DMS79 (cell line): ENCODE measurements around the gene SLAMF8.
A peak's percentile ranks its signal among the peaks of the same experiment; 100 is the strongest.

Experiments
- DNase-seq: peaks from one replicate; lab custom pipeline; 2025; lab: John Stamatoyannopoulos, UW

SLAMF8 gene

DNA sequence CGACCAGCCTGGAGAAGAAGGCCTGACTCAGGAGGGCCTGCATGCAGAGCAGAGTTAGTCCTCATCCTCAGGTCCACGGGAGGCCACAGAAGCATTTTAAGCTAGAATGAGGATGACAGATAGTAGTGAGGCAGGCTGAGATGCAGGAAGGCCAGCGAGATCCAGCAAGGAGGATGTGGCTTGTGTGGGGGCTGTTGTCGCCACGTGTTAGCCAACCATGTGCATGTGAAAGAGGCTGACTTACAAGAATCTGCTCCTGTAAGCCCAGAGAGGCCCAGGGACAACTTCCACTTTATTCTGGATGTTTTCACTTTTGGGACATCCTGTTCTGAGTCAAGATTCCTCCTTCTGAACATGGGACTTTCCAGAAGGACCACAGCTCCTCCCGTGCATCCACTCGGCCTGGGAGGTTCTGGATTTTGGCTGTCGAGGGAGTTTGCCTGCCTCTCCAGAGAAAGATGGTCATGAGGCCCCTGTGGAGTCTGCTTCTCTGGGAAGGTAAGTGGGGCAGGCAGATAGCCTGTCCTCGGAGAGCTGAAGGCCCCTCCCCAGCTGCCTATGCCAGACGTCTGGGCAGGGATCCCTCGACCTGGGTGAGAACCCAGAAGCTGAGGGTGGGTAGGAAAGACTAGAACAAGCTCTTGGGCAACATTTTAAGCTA lies at the start of gene SLAMF8:
Gene SLAMF8, plus strand, starts transcription at position 433 of the 661 bp plus-strand sequence. Its CDS starts 26 bp downstream, at position 459.
- DNase-seq, result no peak

DNA sequence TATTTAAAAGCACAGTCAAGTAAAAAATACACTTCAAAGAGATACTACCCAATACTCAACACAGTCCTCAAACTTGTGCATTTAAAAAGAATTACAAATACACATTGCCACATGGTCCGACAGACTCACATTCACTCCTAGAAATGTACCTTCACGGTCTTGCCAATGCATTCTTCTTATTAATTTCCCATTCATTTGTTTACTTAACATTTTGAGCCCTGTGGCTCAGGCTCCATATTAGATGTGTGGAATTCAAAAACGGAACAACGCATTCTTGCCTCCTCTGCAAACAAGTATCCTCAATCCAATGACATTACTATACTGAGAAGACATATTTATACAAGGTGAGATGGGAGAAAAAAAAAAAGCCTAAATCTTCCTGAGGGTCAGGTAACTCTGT lies 48.4 kb upstream of the SLAMF8 start:
- DNase-seq, result no peak

- DNase-seq, result no peak
Measured at GRCh38 chr1:159779403-159779851, 47.2 kb upstream of the SLAMF8 start.

DNA sequence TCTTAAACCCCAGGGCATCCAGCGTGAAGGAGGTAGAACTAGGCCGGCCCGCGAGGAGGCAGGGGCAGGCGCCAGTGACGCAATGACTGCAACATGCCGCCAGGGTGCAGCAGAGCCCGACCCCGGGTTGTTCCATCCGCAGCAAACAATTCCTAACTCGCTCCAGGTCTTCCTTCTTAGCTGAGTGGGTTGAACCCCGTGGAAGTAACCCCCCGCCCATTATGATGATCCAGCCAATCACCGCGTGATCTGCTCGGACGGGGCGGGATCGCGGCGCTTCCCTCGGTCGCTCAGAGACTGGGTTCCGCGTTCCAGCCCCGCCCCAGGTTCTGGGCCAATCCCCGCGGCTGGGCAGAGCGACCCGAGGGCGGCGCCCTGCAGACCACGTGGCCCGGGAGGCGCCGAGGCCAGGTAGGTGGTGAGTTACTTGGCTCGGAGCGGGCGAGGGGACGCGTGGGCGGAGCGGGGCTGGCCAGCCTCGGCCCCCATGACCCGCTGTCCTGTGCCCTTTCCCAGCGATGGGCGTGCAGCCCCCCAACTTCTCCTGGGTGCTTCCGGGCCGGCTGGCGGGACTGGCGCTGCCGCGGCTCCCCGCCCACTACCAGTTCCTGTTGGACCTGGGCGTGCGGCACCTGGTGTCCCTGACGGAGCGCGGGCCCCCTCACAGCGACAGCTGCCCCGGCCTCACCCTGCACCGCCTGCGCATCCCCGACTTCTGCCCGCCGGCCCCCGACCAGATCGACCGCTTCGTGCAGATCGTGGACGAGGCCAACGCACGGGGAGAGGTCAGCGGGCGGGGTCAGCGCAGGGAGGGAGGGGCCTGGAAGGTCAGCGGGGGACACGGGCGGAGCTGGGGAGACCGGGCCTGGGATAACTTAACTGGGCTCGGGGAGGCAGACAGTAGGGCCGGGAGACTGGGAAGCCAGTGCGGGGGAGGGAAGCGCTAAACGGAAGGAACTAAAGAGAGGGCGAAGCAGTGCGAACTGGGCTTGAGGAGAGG lies 45.8 kb upstream of the SLAMF8 start, which contains the start of gene DUSP23:
Gene DUSP23, plus strand, starts transcription at position 380 of the 1,000 bp plus-strand sequence. Its CDS starts 139 bp downstream, at position 519.
- DNase-seq, result peak; percentile 96

DNA sequence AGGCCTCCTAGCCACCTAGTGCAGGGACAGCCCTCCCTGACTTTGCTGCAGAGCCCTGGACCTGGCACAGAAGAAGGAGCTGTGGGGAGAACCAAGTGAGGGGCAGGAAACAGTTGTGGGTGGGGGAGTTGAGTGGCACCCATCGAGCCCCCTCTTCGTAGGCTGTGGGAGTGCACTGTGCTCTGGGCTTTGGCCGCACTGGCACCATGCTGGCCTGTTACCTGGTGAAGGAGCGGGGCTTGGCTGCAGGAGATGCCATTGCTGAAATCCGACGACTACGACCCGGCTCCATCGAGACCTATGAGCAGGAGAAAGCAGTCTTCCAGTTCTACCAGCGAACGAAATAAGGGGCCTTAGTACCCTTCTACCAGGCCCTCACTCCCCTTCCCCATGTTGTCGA lies 44.7 kb upstream of the SLAMF8 start:
- DNase-seq, result no peak

GRCh38 chr1:159783724-159784123 lies 42.9 kb upstream of the SLAMF8 start:
- no peak for DNase-seq

- DNase-seq, result no peak
Measured at GRCh38 chr1:159786465-159786864, 40.2 kb upstream of the SLAMF8 start.

- DNase-seq, result no peak
Measured at GRCh38 chr1:159786966-159787365, 39.7 kb upstream of the SLAMF8 start.

DNA sequence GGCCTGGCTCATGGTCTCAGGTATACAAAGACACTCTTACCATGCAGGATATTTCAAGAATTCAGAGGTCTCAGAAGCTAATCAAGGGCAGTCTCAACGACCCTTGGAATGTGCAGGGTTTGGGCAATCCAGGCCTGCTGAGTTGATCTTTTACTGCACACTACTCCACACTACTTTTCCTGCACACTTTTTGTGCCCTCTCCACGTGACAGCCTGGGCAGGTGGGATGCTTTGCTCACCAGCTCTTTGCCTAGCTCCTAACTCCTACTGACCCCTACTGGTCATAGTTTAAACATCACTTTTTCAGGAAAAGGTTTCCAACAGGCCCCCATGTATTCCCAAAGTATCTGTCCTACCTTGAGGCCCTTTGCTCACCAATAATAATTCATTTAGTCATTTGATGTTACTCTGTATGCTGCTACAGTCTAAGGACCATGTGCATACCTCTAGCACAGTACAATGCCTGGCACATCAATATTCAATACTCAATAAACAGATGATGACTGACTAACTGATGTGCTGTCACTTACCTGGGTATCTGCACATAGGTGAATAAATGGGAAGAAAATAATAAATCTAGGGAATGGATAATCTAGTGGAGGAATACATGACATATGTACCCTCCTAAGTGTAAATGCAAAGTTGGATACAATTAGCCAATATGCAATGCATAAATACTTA lies 36.3 kb upstream of the SLAMF8 start:
- DNase-seq, result no peak

GRCh38 chr1:159791031-159791430 lies 35.6 kb upstream of the SLAMF8 start:
- no peak for DNase-seq

DNA sequence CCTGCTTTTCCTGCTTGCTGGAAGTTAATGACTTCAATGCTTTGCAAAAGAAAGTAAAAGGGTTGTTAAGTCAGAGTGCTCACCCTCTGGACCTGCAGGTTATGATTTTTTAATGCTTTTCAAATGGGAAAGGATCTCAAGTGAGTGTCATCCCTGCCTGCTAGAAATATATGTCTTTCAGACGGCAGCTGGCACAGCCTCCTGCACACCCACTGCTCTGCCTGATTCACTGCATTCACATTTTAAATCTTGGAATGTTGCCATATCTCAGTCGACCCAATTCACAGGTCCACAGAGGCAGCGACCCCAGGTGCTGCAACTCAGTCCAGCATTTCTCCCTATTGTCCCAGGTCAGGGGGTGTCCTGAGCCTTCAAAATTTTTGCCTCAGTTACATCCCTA lies 35.2 kb upstream of the SLAMF8 start:
- no peak for DNase-seq

GRCh38 chr1:159795534-159795933 lies 31.1 kb upstream of the SLAMF8 start:
- no peak for DNase-seq

DNA sequence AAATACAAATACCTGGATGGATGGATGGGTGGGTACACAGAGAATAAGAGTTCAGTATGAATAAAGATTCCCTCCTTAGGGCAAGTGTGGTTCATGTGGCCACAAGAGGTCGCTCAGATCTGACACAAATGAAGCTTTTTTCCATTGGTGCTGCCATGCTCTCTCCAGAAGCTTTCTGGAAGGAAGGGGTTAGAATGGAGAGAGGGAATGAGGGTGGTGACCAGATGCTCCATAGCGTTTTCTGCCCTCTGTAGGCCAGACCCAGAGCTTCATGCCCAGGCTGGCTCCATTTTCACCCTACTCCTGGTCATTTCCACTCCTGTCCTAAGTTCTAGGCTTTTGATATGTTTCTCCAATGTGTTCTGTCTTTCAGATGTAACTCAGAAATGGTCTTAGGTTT lies 27.8 kb upstream of the SLAMF8 start:
- DNase-seq, result no peak

DNA sequence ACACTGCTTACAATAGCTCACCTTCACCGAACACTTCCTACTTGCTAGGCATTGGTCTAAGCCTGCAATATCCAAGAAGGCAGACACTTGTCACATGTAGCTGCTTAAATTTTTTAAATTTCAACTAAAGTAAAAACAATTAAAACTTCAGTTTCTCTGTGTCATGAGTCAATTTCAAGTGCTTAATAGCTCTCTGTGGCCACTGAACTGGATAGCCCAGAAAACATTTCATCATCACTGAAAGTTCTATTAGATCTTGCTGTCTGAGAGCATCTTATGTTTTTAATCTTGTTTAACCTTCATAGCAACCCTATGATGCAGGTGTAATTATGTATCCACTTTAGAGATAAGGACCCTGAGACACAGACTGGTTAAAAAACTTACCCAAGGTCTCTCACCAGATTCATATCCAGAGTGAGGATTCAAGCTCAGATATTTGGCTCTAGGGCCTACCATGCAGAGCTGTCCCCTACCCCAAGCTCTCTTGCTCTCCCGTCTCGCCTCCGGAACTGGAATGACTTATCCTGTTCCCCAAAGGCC lies 27.2 kb upstream of the SLAMF8 start:
- no peak for DNase-seq

DNA sequence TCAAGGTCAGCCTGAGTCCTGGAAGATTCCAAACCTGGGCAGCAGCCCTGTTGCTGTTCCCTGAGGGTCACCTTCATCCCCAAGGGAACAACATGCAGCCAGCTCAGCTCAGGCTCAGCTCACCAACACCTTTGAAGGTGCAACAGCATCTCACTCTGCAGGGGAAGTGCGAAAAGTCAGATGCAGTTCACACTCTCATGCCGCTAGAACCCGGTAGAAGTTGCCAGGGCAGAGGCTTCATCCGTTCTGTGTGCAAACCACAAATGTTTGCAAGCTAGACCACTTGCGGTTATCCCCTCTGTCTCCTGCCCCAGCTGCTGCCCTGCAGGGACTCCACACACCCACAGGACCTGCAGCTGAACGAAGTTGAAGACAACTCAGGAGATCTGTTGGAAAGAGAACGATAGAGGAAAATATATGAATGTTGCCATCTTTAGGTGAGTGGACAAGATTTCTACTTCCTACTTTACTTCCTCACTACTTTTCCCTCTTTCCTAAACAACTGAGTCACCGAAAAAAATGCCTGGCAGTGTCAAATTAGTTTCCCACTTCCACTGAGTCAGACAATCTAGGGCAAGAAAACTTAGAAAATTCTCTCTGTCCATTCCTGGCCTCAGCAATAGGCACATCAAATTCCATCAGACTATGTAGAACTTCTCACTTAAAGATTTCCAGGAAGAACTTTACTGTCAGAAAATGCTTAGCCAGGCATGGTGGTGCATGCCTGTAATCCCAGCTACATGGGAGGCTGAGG lies 26.3 kb upstream of the SLAMF8 start:
- DNase-seq, result no peak

DNA sequence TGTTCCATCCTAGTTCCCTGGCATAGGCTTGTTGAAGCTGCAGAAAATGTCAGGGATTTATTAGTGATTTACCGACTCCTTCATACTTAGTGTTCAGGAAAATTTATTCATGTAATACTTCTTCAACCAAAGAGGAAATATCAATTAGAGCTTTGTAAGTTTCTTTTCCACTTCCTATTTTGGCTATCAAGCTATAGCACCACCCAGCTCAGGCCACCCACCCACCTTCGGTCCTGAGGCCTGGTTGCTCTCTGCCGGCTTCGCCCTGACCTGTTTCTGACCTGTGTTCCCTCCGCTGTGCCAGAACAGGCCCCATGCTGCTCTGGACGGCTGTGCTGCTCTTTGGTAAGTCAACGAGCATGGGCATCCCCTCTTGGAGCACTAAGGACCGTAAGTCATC lies 24.6 kb upstream of the SLAMF8 start, which contains the start of gene FCRL6:
Gene FCRL6, plus strand, starts transcription at position 250 of the 400 bp plus-strand sequence. Its CDS starts 65 bp downstream, at position 315.
- no peak for DNase-seq

DNA sequence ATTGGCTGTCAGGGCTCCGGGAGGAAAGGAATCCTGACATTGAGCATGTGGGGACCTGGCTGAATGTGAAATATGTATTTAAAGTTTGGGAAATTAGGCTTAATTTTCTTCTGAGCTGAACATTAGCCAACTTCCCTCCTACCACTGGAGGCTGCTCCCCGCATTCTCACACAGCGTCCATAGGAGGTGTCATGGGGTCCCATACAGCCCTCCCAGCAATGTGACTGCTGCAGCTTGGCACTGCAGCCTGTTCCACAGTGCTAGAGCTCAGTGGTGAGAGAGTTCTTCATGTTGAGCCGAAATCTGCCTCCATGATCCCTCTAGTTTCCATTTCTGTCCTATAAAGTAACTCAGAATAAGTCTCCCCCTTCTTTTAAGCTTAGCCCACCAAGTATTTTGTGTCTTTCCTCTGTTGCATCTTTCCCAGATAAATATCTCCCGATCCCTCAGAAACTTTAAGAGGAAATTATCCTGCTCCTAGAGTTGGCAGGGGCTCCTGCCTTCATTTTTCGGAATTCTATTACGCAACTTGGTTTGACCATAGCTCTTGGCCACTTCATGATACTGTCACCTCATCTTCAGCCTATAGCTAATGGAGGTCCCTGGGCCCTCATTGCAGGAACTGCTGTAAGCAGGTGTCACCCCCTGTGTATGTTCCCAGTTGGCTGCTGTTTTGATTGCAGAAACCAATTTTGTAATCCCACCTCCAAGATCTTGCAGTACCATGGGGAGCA lies 22.6 kb upstream of the SLAMF8 start:
- DNase-seq, result no peak

DNA sequence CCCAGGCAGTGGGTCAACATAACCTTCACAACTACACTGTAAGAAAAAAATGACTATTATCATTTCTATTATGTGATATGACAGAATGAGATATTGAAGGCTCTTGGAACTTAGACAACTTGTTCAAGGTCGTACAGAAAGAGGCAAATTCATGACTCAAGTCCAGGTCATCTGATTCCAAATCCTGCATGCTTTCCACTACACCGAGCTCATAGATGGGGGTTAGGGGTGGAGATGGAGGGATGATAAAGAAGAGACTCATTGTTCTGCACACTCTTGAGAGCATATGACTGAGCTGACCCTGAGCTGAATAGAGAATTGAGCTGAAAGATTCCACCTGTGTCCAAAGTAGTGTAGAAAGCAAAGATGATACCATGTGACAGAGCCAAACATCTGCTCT lies 21.7 kb upstream of the SLAMF8 start:
- no peak for DNase-seq

GRCh38 chr1:159815926-159816325 lies 10.7 kb upstream of the SLAMF8 start:
- no peak for DNase-seq

- DNase-seq, result peak; percentile 34
Measured at GRCh38 chr1:159817276-159818041, 9.2 kb upstream of the SLAMF8 start.
